EH (cell line): ENCODE data around the gene SCAF4.
A peak's percentile ranks its signal among the peaks of the same experiment; 100 is the strongest.
"Not testable (repeated sequence)": the region's sequence is repeated elsewhere in the genome, so short reads cannot be mapped to it uniquely, and the experiment has no call there.

Source experiments
- DNase-seq: peaks from one replicate; pipeline ENCODE4 v3.0.0-alpha.2; 2015; ENCODE audit warnings: low read depth

Gene SCAF4

DNA sequence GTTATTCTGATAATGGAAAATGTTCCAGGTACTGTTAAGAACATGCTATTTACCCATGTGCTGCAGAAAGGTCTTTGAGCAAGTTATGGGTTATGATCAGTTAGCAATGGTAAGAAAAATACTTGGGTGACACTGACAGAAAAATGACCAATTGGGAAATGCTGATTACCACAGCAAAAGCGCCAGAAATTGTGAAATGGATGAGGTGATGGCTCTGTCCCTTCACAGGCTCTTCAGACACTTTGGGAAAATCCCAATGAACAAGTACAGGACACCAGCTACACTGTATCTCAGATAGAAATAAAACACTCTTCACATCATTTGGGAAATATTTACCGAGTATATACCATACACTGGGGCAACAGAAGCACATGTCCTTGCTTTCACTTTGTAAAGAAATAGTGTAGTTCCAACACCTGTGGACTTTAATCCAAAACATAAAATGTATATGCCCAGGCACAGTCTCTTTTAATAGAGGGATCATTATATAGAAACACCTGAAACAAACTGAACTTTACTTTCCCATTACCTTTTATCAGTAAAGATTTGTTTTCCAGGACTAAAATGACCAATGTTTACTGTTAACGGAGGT, 58.5 kb downstream of the SCAF4 start:
- no peak for DNase-seq

GRCh38 chr21:31671931-31672330, 60.0 kb downstream of the SCAF4 start:
- DNase-seq: no peak

DNA sequence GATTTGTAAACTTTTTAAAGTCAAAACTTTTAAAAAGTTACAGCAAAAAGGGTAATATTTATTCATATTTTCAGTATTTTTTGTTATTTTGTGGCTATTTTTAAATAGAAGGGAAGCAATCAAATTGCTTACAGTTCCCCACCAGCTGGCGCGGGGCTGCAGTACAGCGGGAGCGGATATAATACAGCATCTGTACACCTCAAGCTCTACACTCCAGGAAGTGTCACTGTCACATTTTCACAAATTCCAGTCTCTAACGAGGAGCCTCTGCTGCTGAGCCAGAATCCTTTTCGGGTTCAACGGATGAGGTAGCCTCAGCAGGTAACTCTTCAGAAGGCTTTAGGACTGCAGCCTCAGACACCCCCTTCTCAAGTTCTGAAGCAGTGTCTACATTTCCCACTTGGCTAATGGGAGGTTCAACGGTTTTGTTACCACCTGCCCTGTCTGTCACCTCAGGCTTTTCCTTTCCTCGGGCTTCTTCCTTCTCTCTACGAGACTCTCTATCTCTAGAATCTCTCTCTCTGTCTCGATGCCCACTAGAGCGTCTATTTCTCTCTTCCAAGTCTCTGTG, 60.7 kb downstream of the SCAF4 start:
- DNase-seq: no peak

DNA sequence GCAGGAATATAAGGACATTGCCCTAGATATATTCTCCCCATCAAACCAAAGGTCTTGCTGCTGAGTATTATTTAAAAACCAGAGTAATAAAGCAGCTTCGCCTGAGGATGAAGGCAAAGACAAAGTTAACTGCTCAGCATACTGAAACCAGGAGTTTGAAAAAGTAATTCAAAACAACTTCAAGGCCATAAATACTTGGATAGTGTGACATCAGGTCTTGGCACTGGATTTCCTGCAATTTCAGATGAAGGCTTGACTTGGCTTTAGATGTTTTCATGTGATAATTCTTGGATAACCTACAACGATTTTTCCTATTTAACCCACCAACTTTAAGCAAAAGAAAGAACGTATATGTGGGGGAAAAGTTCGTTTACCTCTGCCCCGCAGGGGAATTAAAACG, 61.8 kb downstream of the SCAF4 start:
- peak; percentile 21 for DNase-seq

DNA sequence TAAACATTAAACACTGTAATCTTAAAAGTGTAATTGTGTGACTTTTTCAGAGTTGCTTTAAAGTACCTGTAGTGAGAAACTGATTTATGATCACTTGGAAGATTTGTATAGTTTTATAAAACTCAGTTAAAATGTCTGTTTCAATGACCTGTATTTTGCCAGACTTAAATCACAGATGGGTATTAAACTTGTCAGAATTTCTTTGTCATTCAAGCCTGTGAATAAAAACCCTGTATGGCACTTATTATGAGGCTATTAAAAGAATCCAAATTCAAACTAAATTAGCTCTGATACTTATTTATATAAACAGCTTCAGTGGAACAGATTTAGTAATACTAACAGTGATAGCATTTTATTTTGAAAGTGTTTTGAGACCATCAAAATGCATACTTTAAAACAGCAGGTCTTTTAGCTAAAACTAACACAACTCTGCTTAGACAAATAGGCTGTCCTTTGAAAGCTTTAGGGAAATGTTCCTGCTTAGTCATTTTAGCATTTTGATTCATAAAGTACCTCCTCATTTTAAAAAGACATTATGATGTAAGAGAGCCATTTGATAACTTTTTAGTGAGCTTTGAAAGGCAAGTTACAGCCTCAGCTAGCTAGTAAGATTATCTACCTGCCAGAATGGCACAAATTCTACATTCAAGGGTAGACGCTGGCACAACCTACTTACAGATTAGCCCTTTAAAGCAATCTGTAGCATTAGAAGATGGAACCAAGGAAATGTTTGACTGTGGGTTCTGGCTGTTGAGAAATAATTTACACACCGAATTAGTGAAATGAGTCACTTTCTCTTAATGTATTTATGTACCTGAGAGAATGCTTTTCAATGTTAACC, 63.0 kb downstream of the SCAF4 start:
- DNase-seq: no peak

DNA sequence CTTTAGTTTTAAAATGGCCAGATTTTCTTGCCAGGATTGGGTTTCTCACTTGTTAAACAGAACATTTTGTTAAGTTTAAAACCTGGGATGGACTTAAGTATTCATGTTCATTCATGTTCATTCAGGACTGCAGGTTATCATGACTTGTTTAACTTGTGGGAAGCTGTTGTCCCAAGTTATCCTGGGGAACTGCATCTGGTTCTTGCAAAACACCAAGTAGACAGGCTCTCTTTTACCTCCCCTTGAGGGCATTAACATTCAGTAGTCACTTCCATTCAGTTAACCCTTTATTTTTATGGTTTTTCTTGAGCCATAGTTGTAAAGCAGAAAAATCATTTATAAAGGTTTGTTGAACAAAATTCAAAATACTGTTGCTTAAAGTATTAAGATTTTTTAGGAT, 64.3 kb downstream of the SCAF4 start:
- DNase-seq: no peak

DNA sequence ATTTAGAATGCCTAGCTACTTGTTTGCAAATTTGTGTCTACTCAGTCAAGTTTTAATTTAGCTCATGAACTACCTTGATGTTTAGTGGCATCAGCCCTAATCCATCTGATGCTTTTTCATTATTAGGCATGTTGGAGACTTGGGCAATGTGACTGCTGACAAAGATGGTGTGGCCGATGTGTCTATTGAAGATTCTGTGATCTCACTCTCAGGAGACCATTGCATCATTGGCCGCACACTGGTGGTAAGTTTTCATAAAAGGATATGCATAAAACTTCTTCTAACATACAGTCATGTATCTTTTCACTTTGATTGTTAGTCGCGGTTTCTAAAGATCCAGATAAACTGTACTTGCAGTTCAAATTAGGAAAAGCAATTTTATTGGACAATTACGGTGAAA, 64.8 kb downstream of the SCAF4 start:
- DNase-seq: no peak

DNA sequence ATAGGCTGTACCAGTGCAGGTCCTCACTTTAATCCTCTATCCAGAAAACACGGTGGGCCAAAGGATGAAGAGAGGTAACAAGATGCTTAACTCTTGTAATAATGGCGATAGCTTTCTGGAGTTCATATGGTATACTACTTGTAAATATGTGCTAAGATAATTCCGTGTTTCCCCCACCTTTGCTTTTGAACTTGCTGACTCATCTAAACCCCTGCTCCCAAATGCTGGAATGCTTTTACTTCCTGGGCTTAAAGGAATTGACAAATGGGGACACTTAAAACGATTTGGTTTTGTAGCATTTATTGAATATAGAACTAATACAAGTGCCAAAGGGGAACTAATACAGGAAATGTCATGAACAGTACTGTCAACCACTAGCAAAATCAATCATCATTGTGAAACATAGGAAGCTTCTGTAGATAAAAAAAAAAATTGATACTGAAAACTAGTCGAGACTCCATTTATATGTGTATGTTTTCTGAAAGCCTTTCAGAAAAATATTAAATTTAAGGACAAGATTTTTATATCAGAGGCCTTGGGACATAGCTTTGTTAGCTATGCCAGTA, 65.4 kb downstream of the SCAF4 start:
- DNase-seq: no peak

- DNase-seq: not testable (repeated sequence)
These were observed 66.0 kb downstream of the SCAF4 start for GRCh38 chr21:31665869-31666268.

GRCh38 chr21:31665397-31665796, 66.5 kb downstream of the SCAF4 start:
- DNase-seq: peak; percentile 7

GRCh38 chr21:31663584-31664249, 68.2 kb downstream of the SCAF4 start:
- DNase-seq: no peak

DNA sequence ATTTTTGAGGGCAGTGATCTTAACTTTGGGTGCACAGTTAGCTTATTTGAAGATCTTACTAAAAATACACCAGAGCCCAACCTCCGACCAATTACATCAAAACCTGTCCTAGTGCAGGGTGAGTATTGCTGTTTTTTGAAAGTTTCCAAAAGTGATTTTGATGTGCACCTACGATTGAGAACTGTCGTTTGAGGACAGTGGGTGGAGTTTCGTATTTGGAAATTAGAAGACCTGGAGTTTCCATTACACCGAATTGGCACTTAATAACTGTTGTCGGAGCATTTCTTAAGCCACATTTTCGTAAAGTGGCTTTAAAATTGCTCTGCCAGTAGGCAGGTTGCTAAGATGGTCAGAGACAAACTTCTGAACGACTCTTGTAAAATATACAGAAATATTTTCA, 71.3 kb downstream of the SCAF4 start:
- no peak for DNase-seq

DNA sequence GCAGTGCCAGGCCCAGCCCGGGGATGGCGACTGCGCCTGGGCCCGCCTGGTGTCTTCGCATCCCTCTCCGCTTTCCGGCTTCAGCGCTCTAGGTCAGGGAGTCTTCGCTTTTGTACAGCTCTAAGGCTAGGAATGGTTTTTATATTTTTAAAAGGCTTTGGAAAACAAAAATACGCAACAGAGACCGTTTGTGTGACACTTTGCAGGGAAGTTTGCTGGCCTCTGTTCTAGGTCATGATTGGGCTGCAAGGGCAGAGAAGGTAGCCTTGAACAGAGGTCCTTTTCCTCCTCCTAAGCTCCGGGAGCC, 71.7 kb downstream of the SCAF4 start:
- DNase-seq: peak; percentile 53

DNA sequence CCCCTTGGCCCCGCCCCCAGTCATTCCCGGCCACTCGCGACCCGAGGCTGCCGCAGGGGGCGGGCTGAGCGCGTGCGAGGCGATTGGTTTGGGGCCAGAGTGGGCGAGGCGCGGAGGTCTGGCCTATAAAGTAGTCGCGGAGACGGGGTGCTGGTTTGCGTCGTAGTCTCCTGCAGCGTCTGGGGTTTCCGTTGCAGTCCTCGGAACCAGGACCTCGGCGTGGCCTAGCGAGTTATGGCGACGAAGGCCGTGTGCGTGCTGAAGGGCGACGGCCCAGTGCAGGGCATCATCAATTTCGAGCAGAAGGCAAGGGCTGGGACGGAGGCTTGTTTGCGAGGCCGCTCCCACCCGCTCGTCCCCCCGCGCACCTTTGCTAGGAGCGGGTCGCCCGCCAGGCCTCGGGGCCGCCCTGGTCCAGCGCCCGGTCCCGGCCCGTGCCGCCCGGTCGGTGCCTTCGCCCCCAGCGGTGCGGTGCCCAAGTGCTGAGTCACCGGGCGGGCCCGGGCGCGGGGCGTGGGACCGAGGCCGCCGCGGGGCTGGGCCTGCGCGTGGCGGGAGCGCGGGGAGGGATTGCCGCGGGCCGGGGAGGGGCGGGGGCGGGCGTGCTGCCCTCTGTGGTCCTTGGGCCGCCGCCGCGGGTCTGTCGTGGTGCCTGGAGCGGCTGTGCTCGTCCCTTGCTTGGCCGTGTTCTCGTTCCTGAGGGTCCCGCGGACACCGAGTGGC, 72.2 kb downstream of the SCAF4 start, which contains the start of gene SOD1:
Gene SOD1 (plus strand): TSS at position 158 of the 723 bp plus-strand sequence. CDS start 77 bp downstream, at position 235.
- peak; percentile 93 for DNase-seq

- DNase-seq: no peak
These were observed 72.7 kb downstream of the SCAF4 start for GRCh38 chr21:31659286-31659535.

DNA sequence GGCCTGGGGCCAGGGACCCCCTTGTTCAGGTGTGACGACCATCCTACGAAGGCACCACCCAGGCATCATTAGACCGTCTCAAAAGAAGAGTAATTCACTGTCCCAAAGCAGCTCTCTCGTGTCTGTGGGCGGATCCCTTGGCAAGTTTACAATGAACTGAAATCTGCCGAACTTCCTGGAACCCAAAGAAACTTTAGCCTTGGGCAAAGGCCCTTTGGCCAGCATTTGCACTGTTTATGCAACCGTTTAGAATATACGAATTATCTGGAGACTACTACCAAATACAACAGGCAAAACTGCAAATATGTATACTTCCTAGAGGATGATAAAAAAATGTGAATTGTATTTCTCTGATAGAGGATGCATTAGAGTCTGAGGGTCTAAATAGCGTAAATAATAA, 73.9 kb downstream of the SCAF4 start:
- DNase-seq: no peak

DNA sequence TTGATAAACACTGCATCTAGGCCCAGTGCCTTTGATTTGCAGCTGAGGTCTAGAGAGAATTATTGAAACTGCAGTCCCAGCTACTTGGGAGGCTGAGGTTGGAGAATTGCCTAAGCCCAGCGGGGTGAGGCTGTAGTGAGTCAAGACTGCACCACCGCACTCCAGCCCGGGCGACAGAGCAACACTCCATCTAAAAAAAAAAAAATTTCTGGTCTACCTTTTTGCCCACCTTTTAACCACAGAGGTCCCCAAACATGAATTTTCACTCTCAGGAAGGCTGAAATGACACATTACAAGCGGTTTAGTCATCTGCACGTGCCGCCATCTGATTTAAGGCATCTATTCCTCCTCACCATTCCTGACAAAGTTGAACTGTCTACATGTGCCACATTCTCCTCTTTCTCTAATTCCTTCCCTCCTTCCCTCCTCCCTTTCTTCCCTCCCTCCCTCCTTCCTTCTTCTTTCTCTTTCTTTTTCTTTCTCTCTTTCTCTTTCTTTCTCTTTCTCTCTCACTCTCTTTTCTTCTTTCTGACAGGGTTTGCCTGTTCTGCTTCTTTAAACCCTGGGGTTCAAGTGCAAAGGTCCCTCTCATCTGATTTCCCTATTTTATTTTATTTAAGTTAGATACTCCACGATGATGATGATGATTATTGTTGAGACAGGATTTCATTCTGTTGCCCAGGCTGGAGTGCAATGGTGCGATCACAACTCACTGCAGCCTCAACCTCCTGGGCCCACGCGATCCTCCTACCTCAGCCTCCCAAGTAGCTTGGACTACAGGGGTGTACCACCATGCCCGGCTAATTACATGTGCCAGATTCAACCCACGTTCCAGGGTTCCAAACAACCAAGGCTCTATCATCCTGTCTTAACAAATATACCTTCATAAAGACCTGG, 75.5 kb downstream of the SCAF4 start:
- DNase-seq: no peak

GRCh38 chr21:31654821-31655580, 76.9 kb downstream of the SCAF4 start:
- DNase-seq: not testable (repeated sequence)

GRCh38 chr21:31654340-31654739, 77.6 kb downstream of the SCAF4 start:
- DNase-seq: no peak

- DNase-seq: not testable (repeated sequence)
These were observed 80.4 kb downstream of the SCAF4 start for GRCh38 chr21:31651491-31651890.
